AG20443 (cell line): ENCODE data around the gene MOB2.
"Not testable (repeated sequence)": the region's sequence is repeated elsewhere in the genome, so short reads cannot be mapped to it uniquely, and the experiment has no call there.

Experiments used
- DNase-seq: peaks from one replicate; pipeline ENCODE4 v3.0.0; 2012; ENCODE audit warnings: low spot score, mixed read lengths

MOB2 gene

DNA sequence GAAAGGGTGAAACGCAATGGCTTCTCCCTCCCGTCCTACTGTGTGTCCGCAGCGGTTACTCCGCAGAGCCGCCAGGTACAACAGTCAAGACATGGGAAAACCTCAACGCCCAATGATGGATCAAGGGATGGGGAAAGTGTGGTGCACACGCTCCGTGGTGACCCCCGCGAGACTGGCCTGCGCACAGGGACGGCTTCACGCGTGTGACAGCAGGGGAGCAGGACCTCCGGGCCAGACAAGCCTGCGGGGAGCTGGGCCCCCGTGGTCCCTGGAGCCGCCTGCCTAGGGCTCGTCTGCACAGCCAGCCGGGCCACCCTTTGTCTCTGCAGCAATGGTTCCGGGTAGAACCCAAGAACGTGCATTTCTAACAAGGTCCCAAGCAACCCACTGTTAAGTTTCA lies 31.7 kb upstream of the MOB2 start:
- DNase-seq: no peak

DNA sequence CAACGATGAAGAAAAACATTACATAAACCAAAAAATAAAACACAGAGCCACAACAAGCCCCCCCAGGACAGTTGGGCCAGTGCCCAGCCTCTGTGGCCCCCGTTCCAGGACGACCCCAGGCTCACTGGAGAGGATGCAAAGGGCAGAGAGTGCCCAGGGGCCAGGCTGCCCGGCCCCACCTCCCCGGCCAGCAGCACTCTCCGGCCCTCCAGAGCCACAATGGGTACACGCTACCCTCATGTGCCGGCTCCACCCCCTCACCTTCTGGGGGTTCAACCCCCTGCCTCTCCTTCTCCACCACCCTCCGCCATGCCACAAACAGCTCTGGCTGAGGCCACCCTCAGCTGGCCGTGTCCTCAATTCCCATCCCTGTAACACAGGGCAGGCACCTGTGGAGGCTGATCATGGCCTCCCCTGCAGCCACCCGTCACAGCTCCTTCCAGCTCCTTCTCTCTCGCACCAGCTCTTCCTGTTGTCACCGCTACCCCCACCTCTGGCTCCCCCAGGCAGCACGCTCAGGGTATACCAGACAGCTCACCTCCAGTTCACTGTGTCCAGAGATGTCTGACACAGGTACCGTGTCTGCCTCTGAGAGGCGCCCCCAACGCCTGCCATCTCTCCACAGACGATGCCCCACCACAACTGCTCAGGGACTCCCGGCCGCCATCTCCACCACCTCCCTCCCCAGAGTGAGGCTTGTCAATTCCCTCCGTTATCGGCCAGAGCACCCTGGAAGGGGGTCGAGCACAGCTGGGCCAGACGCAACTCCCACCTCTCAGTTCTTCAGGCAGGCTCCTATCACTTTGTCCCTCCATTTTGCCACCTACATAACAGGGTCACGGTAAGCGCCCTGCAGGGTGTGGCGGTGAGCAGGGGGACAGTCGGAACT lies 30.8 kb upstream of the MOB2 start:
- no peak for DNase-seq

DNA sequence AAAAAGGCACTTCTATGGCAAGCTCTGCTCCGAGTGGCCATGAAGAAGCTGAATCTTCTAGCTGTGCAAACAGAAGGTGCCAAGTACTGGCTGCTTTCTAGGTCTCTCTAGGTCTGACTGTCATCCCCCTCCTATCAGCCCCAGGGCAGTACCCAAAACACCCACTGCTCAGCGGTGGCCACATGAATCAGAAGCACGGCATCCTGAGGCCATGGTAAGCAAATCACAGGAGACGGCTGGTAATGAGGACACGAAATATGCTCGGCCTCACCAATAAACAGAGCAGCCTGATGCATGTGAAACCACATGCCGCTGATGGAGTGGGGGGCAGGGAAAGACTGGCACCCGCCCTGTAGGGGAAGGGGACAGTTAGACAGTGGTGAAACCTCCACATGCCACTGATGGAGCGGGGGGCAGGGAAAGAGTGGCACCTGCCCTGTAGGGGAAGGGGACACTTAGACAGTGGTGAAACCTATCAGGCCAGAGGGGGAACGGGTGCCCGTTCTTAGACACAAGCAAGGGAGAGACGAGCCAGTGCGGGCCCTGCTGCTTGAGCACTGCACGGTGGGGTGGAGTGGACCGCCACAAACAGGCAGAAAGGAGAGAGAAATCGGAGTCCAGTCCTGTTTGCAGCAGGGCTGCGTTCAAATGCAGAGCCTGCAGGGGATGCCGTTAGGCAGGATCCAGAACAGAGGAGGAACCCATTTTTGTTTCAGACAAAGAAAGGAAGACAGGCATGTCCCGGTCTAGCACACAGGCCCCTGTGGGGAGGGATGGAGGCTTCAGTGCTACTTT lies 29.9 kb upstream of the MOB2 start:
- peak; percentile 78 for DNase-seq

DNA sequence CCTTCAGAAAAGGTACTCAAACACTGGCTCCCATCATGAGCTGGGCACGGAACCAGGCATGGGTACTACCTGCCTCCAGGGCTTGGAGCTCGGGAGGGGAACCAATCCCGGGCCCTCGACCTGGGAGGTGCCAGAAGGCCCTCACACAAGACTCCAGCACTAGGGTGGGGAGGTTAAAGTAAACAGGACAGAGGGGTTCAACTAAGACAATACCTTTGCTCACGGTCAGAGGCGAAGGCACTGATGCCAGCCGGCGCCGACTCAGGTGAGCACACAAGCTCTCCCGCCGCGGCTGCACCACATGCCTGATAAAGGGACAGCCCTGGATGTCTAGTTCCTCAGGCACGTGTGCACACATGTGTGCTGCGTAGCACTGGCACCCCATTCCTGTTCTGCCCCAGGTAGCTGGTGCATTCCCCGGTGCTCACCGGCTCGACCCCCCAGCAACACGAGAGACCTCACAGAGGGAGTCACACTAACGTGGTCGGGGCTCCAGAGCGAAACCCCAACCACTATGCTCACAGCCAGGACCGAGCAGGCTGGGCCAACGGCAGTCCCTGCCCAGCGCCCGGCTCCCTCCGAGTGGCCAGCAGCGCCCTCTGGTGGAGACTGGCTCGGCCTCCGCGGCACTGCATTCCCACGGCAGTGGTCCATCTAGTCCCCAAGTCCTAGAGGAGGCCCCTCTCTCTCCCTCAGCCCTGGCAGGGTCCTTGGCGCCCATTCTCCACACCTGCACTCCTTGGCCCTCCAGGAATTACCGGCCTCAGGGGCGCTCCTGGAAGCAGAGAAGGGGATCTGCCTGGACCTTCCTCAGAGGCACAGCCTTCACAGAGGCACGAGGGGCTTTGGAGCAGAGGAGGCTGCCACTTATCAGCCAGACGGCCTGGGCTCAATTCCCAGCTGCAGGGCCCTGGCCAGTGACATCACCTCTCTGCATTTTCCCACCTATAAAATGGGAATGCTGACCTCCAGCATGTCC lies 28.8 kb upstream of the MOB2 start:
- DNase-seq: peak; percentile 96

DNA sequence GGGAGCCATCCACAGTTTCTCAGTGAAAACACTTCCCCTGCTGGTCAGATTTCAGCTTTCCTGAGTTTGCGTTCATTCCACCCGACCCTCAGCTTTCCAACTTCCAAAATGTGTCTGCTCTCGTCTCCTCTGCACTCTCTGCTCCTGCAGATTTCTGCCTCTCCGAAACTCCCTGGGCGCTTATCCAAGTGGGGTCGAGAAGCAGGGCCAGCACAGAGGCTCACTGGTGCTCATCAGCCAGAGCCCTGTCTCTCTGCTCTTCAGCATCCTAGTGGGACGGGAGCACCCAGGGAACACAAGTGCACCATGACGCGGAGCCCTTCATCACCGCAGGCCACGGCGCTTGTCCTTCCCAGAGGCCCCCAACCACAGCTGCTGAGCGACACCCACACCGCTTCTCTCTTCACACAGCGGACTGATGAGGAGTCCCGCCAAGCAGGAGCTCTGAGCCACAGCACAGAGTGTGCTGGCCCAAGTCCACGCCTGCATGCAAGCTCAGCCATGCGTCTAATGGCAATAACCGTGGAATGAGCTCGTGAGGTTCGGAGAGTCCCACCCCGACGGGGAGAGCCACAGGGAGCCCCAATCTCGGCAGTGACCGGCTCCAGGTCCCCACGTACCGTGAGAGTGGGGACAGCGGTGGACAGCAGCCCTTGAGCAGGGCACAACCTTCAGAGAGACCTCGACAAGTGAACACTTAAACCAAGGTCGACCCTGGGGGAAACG lies 27.9 kb upstream of the MOB2 start:
- no peak for DNase-seq

DNA sequence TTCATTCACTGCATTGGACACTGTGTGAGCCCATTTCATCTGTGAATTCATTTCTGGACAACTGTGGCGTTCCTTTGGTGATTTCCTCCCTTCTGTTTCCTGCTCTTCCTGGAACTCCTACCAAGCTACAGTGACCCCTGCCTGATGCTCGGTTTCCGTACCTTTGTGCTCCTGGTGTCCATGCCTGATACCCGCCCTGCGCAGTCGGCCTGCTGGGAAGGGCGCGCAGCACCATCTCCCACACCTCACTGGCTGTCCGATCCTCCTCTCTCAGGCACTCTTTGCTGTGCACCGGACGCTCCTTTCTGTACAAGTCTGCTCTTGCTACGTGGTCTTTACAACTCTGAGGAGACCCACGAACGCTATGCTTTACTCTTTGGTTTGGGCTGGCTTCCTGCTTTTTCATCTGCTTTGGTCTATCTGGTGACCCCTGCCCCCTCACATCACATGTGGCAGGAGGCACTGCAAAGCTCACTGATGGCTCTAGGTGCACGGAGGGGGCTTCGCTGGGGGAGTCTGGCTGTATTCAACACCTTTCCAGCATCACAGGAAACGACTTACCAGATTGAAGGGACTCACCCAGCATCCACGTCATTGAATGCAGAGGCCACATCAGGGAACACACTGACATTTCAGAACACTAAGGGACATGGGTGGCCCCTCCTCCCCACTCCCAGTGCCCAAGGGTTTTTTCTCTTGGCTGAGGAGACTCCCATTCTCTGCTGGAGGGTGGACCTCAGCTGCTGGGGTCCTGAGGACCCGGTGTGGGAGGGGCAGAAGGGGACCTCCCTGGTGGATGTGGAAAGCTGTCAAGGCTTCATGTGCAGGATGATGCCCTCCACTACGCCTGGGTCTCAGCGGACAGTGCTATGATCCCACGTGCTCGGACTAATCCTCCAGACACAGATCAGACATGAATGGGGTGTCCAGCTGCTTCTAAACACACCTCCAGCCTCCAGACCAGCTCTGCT lies 27.0 kb upstream of the MOB2 start:
- no peak for DNase-seq

DNA sequence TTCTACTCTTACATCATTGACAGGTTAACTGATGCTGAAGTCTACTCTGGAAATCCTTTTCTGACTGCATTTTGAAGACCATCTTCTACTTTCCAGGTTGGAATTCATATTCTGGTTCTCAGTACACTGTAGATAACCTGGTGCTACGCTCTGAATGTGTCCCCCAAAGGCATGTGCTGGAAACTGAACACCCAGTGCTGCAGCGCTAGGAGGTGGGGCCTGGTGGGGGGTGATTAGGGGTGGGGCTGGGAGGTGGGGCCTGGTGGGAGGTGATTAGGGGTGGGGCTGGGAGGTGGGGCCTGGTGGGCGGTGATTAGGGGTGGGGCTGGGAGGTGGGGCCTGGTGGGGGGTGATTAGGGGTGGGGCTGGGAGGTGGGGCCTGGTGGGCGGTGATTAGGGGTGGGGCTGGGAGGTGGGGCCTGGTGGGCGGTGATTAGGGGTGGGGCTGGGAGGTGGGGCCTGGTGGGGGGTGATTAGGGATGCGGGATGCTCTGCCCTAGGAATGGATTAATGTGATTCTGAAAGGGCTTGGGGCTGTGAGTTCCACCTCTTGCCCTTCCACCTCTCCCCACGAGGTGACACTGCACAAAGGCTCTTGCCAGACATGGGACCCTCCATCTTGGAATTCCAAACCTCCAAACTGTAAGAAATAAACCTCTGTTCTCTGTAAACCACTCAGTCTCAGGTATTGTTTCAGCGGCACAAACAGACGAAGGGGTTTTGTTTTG lies 26.1 kb upstream of the MOB2 start:
- not testable (repeated sequence) for DNase-seq

DNA sequence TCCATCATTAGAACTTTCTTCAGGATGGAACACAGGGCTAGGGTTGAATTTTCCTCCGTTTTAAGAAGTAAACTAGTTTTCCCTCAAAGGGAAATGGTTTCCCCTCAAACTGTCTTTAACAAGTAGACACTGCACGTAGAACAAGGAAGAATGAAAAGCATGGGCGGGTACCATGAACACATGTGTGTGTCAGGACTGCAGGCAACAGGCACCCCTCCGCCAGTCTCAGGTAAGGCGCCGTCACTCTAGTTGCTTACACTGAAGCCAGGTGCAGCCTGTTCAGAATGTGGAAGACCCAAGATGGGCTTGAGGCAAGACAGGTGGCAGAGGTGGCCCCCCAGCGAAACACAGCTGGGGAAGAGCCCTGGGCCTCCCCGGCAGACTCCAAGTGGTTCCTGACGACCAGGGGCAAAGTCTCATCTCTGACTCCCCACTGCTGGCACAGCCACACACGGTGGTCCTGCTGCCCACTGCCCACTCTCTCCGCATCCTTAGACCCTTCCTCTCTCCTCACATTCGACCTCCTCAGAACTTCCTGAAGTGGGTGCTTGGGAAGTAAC lies 25.4 kb upstream of the MOB2 start:
- no peak for DNase-seq

DNA sequence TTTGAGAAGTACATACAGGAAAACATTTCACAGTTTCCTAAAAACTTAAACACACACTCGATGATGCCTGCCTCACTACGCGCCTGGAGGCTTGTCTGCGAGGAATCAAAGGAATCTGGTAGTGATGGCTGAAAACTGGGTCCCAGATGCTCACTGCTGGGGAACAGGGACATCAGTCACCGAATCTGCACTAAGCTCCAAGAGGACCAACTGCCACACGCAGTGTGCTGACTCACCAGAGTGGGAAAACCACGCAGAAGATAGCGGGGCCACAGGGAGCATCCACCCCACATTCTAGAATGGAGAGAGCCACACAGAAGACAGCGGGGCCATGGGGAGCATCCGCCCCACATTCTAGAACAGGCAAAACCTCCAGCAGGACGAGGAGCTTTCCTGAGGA lies 24.3 kb upstream of the MOB2 start:
- DNase-seq: no peak

DNA sequence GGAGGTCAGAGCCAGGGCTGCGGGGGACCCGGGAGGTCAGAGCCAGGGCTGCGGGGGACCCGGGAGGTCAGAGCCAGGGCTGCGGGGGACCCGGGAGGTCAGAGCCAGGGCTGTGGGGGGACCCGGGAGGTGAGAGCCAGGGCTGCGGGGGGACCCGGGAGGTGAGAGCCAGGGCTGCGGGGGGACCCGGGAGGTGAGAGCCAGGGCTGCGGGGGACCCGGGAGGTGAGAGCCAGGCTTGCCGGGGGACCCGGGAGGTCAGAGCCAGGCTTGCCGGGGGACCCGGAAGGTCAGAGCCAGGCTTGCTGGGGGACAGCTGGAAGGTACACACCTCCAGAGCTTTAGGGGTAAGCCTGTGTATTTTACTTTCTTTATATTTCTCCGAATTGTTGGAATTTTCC lies 23.8 kb upstream of the MOB2 start:
- DNase-seq: not testable (repeated sequence)

DNA sequence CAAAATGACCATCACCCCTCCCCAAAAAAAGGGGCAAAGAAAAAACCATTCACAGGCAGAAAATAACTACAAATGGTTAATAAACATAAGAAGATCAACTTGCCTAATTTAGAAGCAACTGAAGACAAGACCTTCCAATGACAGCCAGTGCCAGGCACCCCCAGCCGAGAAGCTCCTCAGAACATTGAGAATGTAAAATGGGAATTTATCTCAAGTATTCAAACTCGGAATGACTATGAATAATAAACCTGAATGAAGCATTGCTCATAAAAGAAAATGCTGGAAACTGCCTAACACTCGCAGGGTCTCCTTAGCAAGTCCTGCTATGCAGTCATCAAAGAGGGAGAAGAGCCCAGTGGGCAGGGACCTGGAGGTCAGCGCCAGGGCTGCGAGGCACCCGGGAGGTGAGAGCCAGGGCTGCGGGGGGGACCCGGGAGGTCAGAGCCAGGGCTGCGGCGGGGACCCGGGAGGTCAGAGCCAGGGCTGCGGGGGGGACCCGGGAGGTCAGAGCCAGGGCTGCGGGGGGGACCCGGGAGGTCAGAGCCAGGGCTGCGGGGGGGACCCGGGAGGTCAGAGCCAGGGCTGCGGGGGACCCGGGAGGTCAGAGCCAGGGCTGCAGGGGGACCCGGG lies 23.2 kb upstream of the MOB2 start:
- DNase-seq: no peak

DNA sequence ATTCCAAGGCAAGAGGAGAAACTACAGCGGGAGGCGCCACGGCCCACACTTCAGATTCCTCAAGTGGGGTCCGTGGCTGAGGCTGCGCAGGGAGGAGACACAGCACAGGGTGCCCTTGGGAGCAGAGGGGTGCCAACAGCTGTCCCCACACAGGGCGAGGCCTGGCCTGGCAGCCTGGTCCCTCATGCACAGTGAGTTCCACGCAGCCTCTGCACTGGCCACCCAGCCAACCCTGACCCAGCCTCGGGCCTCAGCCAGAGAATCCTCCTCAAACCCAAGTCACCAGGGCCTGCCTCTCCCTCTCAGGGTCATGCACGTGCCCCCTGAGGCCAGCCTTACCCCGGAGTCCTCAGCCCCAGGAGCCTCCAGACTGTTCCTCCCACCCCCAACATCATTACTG lies 22.4 kb upstream of the MOB2 start:
- no peak for DNase-seq

DNA sequence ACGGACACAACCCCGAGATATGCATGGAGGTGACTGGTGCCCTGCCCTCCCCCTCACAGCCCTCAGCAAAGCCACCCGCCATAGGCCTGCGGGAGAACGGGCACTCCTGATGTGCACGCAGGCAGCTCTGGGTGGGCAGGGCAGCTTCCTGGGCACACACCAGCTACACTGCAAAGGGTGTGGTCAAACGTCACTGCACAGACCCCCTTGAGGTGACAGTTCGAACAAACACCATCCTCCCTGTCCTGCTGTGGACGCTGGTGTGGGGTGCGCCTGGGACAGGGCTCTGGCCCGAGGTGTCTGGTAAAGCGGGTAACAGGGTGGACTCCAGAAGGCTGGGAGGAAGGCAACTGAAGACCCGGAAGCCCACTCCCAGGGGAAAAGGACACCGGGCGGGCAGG lies 21.9 kb upstream of the MOB2 start:
- DNase-seq: no peak

DNA sequence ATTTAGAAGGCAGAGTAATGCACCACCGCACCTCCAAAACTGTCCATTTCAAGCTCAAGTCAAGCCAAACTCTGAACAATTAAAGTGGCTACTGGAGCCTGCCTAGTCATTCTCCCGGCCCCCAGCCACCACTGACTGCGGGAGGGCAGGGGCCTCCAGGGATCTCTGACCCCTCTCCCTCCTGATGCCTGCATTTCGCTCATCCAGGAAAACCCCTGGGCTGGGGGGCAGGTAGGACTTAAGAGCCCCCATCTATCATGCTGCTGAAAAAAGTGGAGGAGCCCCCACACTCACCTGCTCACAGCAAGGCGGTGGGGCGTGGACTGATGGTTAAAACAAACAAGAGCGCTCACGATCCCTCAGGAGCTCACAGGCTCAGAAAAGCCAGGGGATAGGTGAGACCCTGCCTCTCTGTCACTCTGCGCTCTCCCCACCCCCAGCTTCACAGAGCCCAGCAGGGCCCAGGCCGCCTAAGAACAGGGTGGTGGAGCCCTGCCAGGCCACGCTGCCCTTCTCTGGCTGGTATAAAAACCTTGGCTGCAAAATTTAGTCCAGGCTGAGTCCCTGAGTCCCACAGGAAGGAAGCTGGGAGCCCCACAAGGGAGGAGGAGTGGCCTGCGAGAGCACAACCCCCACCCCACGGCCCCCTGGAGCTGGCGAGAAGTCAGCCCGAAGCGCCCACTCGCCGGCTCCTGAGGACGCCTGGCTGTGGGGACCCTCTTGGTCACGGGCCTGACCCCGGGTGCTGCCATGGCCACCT lies 21.0 kb upstream of the MOB2 start:
- no peak for DNase-seq

DNA sequence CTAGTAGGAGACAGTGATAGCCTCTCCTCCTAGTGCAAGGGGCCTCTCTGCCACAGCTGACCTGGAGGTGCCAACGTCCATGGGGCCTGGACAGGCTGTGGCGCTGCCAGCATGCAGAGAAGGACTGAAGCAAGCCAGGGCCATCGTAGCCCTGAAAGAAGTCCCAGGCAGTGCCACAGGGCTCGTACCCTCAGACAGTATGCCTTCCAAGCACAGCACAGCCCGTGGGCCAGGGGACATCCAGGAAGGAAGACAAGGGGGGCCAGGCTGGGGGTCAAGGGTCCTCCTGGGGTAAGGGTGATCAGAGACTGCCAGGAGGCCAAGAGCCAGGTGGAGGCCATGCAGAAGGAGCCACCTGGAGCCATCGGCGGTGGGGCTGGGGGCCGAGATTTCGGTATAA lies 20.4 kb upstream of the MOB2 start:
- no peak for DNase-seq

DNA sequence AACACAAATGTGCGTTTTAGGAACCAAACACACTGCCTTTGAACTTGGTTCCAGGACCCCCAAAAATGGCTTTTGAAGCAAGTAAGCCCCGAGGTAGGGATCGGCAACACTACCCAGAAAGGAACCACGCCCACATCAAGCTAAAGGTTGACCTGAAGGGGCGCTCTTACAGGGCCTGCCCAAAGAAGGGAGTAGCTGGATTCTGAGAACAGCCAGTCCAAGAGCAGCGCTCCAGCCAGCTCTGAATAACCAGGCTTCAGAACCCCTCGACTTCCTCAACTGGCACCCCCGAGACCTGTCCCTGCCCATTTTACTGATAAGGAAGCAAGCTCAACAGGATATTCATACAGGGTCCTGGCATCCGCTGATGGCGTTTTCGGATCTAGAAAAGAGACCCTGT lies 18.9 kb upstream of the MOB2 start:
- no peak for DNase-seq

DNA sequence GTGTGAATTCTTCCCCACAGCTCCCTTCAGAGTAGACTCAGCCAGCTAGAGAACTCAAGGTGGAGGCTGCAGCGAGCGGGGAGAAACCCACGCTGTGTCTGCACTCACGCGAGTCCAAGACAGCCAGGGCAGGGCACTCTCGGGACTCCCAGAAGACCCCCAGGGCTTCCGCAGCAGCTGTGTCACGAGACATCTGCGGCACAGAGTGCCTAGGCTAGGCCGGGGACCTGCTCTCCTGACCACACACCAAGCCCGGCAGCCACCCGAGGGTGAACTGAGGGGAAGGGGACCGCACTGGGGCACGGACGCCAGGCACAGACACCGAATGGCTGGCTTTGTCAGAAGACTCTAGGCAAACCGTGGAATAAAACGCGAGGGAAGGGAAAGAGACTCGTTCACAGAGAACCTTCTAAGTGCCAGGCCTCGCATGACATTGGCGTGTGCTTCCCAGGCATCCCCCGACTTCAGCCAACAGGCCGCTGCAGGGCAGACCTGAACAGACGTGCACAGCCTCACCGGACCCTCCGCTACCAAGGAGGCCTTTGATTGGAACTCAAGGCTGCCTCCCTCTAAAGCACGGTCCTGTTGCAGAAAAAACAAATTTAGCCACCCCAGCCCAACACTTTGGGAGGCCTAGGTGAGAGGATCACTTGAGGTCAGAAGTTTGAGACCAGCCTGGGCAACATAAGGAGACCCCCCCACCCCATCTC lies 18.2 kb upstream of the MOB2 start:
- DNase-seq: no peak
